ENCODE data around the gene TSPOAP1.
A peak's percentile ranks its signal among the peaks of the same experiment; 100 is the strongest.

The TSPOAP1 gene

GRCh38 chr17:58338454-58338840 lies 9.9 kb upstream of the TSPOAP1 start:
- peaks cover 33% of the 10 kb centered on the region for H3K4me1 ChIP-seq (ENCODE audit: insufficient read depth, low read length)
- H3K4me3 ChIP-seq (ENCODE audit: low read length) = no peak overlapping the region
- 0 out of 2 replicates have a peak, but pooled peaks cover 2% of the 10 kb centered on the region for H3K36me3 ChIP-seq (ENCODE audit: insufficient read depth, low read length)
- H3K27ac ChIP-seq (ENCODE audit: low read depth, low read length) = peak overlapping the region; percentile 95
- 79% methylated on average over 3 of the region's 3 CpGs for WGBS
- no peaks in the 10 kb centered on the region for H3K9me3 ChIP-seq (ENCODE audit: insufficient read depth, low read depth, low read length)
- no peaks in the 10 kb centered on the region for H3K27me3 ChIP-seq (ENCODE audit: insufficient read depth, low read length)
- H3K9ac ChIP-seq (ENCODE audit: low read depth, low read length) = peak overlapping the region; percentile 60

- Histone ChIP-seq H3K36me3 (ENCODE audit: insufficient read depth, low read length) (no peaks in the 10 kb centered on the region), H3K27me3 (ENCODE audit: insufficient read depth, low read length) (no peaks in the 10 kb centered on the region), H3K9ac (ENCODE audit: low read depth, low read length) (peak overlapping the region; percentile 78), H3K4me1 (ENCODE audit: insufficient read depth, low read length) (peaks cover 33% of the 10 kb centered on the region), H3K27ac (ENCODE audit: low read depth, low read length) (peak overlapping the region; percentile 95), H3K9me3 (ENCODE audit: insufficient read depth, low read depth, low read length) (no peaks in the 10 kb centered on the region), H3K4me3 (ENCODE audit: low read length) (no peak overlapping the region)
- WGBS = 46% methylated on average over 23 of the region's 23 CpGs
Measured at GRCh38 chr17:58337600-58338453, 9.2 kb upstream of the TSPOAP1 start.

- Histone ChIP-seq H3K4me3 (ENCODE audit: low read length) (no peak overlapping the region), H3K4me1 (ENCODE audit: insufficient read depth, low read length) (peaks cover 33% of the 10 kb centered on the region), H3K9me3 (ENCODE audit: insufficient read depth, low read depth, low read length) (no peaks in the 10 kb centered on the region), H3K27me3 (ENCODE audit: insufficient read depth, low read length) (no peaks in the 10 kb centered on the region), H3K27ac (ENCODE audit: low read depth, low read length) (peak overlapping the region; percentile 95; the same call in 1 of the 2 replicates), H3K36me3 (ENCODE audit: insufficient read depth, low read length) (no peaks in the 10 kb centered on the region), H3K9ac (ENCODE audit: low read depth, low read length) (peak overlapping the region; percentile 78; the same call in 1 of the 2 replicates)
- WGBS = 62% methylated on average over 7 of the region's 7 CpGs
Measured at GRCh38 chr17:58337210-58337599, 8.6 kb upstream of the TSPOAP1 start.

GRCh38 chr17:58336456-58337209 lies 8.0 kb upstream of the TSPOAP1 start:
- Histone ChIP-seq H3K9me3 (ENCODE audit: insufficient read depth, low read depth, low read length) (no peaks in the 10 kb centered on the region), H3K36me3 (ENCODE audit: insufficient read depth, low read length) (no peaks in the 10 kb centered on the region), H3K4me1 (ENCODE audit: insufficient read depth, low read length) (peaks cover 33% of the 10 kb centered on the region), H3K27me3 (ENCODE audit: insufficient read depth, low read length) (no peaks in the 10 kb centered on the region), H3K4me3 (ENCODE audit: low read length) (no peak overlapping the region), H3K9ac (ENCODE audit: low read depth, low read length) (no peak overlapping the region), H3K27ac (ENCODE audit: low read depth, low read length) (no peak overlapping the region)
- 79% methylated on average over 4 of the region's 5 CpGs for WGBS

GRCh38 chr17:58335779-58336455 lies 7.3 kb upstream of the TSPOAP1 start:
- H3K9ac ChIP-seq (ENCODE audit: low read depth, low read length) = no peak overlapping the region
- H3K36me3 ChIP-seq (ENCODE audit: insufficient read depth, low read length) = no peaks in the 10 kb centered on the region
- 88% methylated on average over 4 of the region's 4 CpGs for WGBS
- no peaks in the 10 kb centered on the region for H3K27me3 ChIP-seq (ENCODE audit: insufficient read depth, low read length)
- peaks cover 36% of the 10 kb centered on the region for H3K4me1 ChIP-seq (ENCODE audit: insufficient read depth, low read length)
- no peak overlapping the region for H3K27ac ChIP-seq (ENCODE audit: low read depth, low read length)
- no peaks in the 10 kb centered on the region for H3K9me3 ChIP-seq (ENCODE audit: insufficient read depth, low read depth, low read length)
- H3K4me3 ChIP-seq (ENCODE audit: low read length) = no peak overlapping the region

GRCh38 chr17:58335061-58335731 lies 6.6 kb upstream of the TSPOAP1 start:
- no peak overlapping the region for H3K27ac ChIP-seq (ENCODE audit: low read depth, low read length)
- 83% methylated on average over 10 of the region's 10 CpGs for WGBS
- no peaks in the 10 kb centered on the region for H3K27me3 ChIP-seq (ENCODE audit: insufficient read depth, low read length)
- H3K9ac ChIP-seq (ENCODE audit: low read depth, low read length) = no peak overlapping the region
- no peaks in the 10 kb centered on the region for H3K36me3 ChIP-seq (ENCODE audit: insufficient read depth, low read length)
- no peak overlapping the region for H3K4me3 ChIP-seq (ENCODE audit: low read length)
- H3K4me1 ChIP-seq (ENCODE audit: insufficient read depth, low read length) = peaks cover 36% of the 10 kb centered on the region
- no peaks in the 10 kb centered on the region for H3K9me3 ChIP-seq (ENCODE audit: insufficient read depth, low read depth, low read length)

GRCh38 chr17:58334661-58335060 lies 6.1 kb upstream of the TSPOAP1 start:
- Histone ChIP-seq H3K4me3 (ENCODE audit: low read length) (no peak overlapping the region), H3K27ac (ENCODE audit: low read depth, low read length) (no peak overlapping the region), H3K9me3 (ENCODE audit: insufficient read depth, low read depth, low read length) (no peaks in the 10 kb centered on the region), H3K4me1 (ENCODE audit: insufficient read depth, low read length) (peaks cover 34% of the 10 kb centered on the region), H3K9ac (ENCODE audit: low read depth, low read length) (no peak overlapping the region), H3K36me3 (ENCODE audit: insufficient read depth, low read length) (no peaks in the 10 kb centered on the region), H3K27me3 (ENCODE audit: insufficient read depth, low read length) (no peaks in the 10 kb centered on the region)
- 94% methylated on average over 9 of the region's 9 CpGs for WGBS

GRCh38 chr17:58334256-58334655 lies 5.7 kb upstream of the TSPOAP1 start:
- H3K27ac ChIP-seq (ENCODE audit: low read depth, low read length) = no peak overlapping the region
- no peak overlapping the region for H3K4me3 ChIP-seq (ENCODE audit: low read length)
- no peaks in the 10 kb centered on the region for H3K27me3 ChIP-seq (ENCODE audit: insufficient read depth, low read length)
- H3K9ac ChIP-seq (ENCODE audit: low read depth, low read length) = no peak overlapping the region
- WGBS = 88% methylated on average over 5 of the region's 5 CpGs
- H3K36me3 ChIP-seq (ENCODE audit: insufficient read depth, low read length) = no peaks in the 10 kb centered on the region
- peaks cover 31% of the 10 kb centered on the region for H3K4me1 ChIP-seq (ENCODE audit: insufficient read depth, low read length)
- H3K9me3 ChIP-seq (ENCODE audit: insufficient read depth, low read depth, low read length) = no peaks in the 10 kb centered on the region

- H3K9ac ChIP-seq (ENCODE audit: low read depth, low read length) = no peak overlapping the region
- H3K27me3 ChIP-seq (ENCODE audit: insufficient read depth, low read length) = no peaks in the 10 kb centered on the region
- no peak overlapping the region for H3K4me3 ChIP-seq (ENCODE audit: low read length)
- H3K27ac ChIP-seq (ENCODE audit: low read depth, low read length) = no peak overlapping the region
- H3K4me1 ChIP-seq (ENCODE audit: insufficient read depth, low read length) = peaks cover 31% of the 10 kb centered on the region
- WGBS = 92% methylated on average over 6 of the region's 6 CpGs
- H3K9me3 ChIP-seq (ENCODE audit: insufficient read depth, low read depth, low read length) = no peaks in the 10 kb centered on the region
- no peaks in the 10 kb centered on the region for H3K36me3 ChIP-seq (ENCODE audit: insufficient read depth, low read length)
Measured at GRCh38 chr17:58333736-58334207, 5.2 kb upstream of the TSPOAP1 start.

- no peaks in the 10 kb centered on the region for H3K27me3 ChIP-seq (ENCODE audit: insufficient read depth, low read length)
- 89% methylated on average over 17 of the region's 21 CpGs for WGBS
- no peak overlapping the region for H3K27ac ChIP-seq (ENCODE audit: low read depth, low read length)
- no peaks in the 10 kb centered on the region for H3K9me3 ChIP-seq (ENCODE audit: insufficient read depth, low read depth, low read length)
- H3K9ac ChIP-seq (ENCODE audit: low read depth, low read length) = no peak overlapping the region
- no peaks in the 10 kb centered on the region for H3K36me3 ChIP-seq (ENCODE audit: insufficient read depth, low read length)
- H3K4me3 ChIP-seq (ENCODE audit: low read length) = no peak overlapping the region
- H3K4me1 ChIP-seq (ENCODE audit: insufficient read depth, low read length) = peaks cover 25% of the 10 kb centered on the region
Measured at GRCh38 chr17:58332778-58333735, 4.5 kb upstream of the TSPOAP1 start.

All from HUES64 (cell line).